CD4-positive, CD25-positive, alpha-beta regulatory T cell (primary cell): Measurements from ENCODE around the gene TEX19. TPM values are rescaled to one million over a fixed set of nuclear protein-coding genes. Genes with fewer than 3 reads are reported as not detected.

Experiments used
- ATAC-seq, 2 donors: fragments of 150-1000 bp; cut with Tn5 transposase; one replicate each; pipeline ENCODE4 v1.10.0; 2021; ENCODE audit warnings: low read depth in 2 of 2, moderate number of reproducible peaks in 2 of 2, moderate library complexity in 1 of 2
- DNase-seq, 3 donors: peaks; one replicate each; pipeline versions ENCODE4 v3.0.0 to v3.0.0-alpha.2; 2012 to 2022; ENCODE audit warnings: mixed read lengths in 1 of 3
- H3K27ac ChIP-seq: one replicate; pipeline ENCODE4 v1.7.0; 2013; ENCODE audit warnings: mild to moderate bottlenecking, low read length; ENCODE audit not compliant: insufficient read depth, poor library complexity, severe bottlenecking
- H3K27me3 ChIP-seq: one replicate; pipeline ENCODE4 v1.7.0; 2013; ENCODE audit warnings: low read length; ENCODE audit not compliant: control insufficient read depth, insufficient read depth
- H3K36me3 ChIP-seq: one replicate; pipeline ENCODE4 v1.7.0; 2013; ENCODE audit warnings: mild to moderate bottlenecking, low read length, moderate library complexity; ENCODE audit not compliant: control insufficient read depth, insufficient read depth
- H3K4me1 ChIP-seq: 2 replicates; pipeline ENCODE4 v1.7.0; 2013; ENCODE audit warnings: mild to moderate bottlenecking, low read length; ENCODE audit not compliant: insufficient read depth, control insufficient read depth, poor library complexity, severe bottlenecking
- H3K4me3 ChIP-seq: one replicate; pipeline ENCODE4 v1.7.0; 2013; ENCODE audit warnings: low read depth, mild to moderate bottlenecking, low read length, moderate library complexity
- H3K9me3 ChIP-seq, 2 experiments: 1 replicate in 1 of 2; 2 replicates in 1 of 2; pipeline ENCODE4 v1.7.0; 2013; ENCODE audit warnings: low read length in 2 of 2, mild to moderate bottlenecking in 1 of 2, moderate library complexity in 1 of 2; ENCODE audit not compliant: control insufficient read depth in 2 of 2
- H3K27ac Mint-ChIP-seq, 3 donors: one replicate each; pipeline ENCODE4 v1.8.0; 2020 to 2022; ENCODE audit warnings: mild to moderate bottlenecking in 3 of 3, mixed read lengths in 3 of 3, moderate library complexity in 2 of 3
- H3K27me3 Mint-ChIP-seq: one replicate; pipeline ENCODE4 v1.8.0; 2022; ENCODE audit warnings: mild to moderate bottlenecking, mixed read lengths
- H3K36me3 Mint-ChIP-seq: one replicate; pipeline ENCODE4 v1.8.0; 2020; ENCODE audit warnings: mixed read lengths
- H3K4me1 Mint-ChIP-seq, 4 donors: one replicate each; pipeline ENCODE4 v1.8.0; 2020 to 2022; ENCODE audit warnings: mixed read lengths in 4 of 4, mild to moderate bottlenecking in 1 of 4
- H3K4me3 Mint-ChIP-seq, 4 donors: one replicate each; pipeline ENCODE4 v1.8.0; 2020 to 2022; ENCODE audit warnings: mild to moderate bottlenecking in 4 of 4, mixed read lengths in 4 of 4, moderate library complexity in 3 of 4
- H3K9me3 Mint-ChIP-seq, 7 donors: one replicate each; pipeline ENCODE4 v1.8.0; 2020 to 2022; ENCODE audit warnings: mixed read lengths in 7 of 7, mild to moderate bottlenecking in 3 of 7, moderate library complexity in 2 of 7
- polyA plus RNA-seq, 4 donors: library from polyadenylated mRNA; unstranded; fragments of 300-500 nt; fragmentation: Illumina TruSeq; gene quantifications; one replicate each; pipeline ENCODE4 v1.2.3, GENCODE V29; 2021
- total RNA-seq: library from RNA; stranded (reverse); gene quantifications from one replicate; pipeline ENCODE4 v1.2.3, GENCODE V29; 2022

TEX19 gene
- total and polyA plus RNA-seq, 5 donors from 2014 or later, result not detected

- ATAC-seq (no peak), DNase-seq (no peak)
- Histone ChIP-seq H3K9me3 (no peaks in the 10 kb centered on the region), H3K4me3 (no peak overlapping the region), H3K4me1 (peaks cover 10% of the 10 kb centered on the region), H3K36me3 (no peaks in the 10 kb centered on the region), H3K27me3 (no peaks in the 10 kb centered on the region), H3K27ac (no peak overlapping the region)
- no peaks in the 10 kb centered on the region for H3K9me3 Mint-ChIP-seq
- H3K27me3 Mint-ChIP-seq, result no peaks in the 10 kb centered on the region
- H3K4me3 Mint-ChIP-seq, result peak overlapping the region in 1 of 4 donors; percentile 44
- H3K36me3 Mint-ChIP-seq, result peaks cover 12% of the 10 kb centered on the region
- H3K27ac Mint-ChIP-seq, result no peak overlapping the region
- H3K4me1 Mint-ChIP-seq, result peaks cover 7 to 19% (median 11%) of the 10 kb centered on the region in 4 donors
Observed at GRCh38 chr17:82400206-82400605, 41.2 kb downstream of the TEX19 start.

GRCh38 chr17:82400830-82401229, 41.8 kb downstream of the TEX19 start:
- H3K27ac ChIP-seq, result no peak overlapping the region
- H3K4me3 ChIP-seq, result peak overlapping the region; percentile 55
- peak overlapping the region; percentile 62 to 97 (median 70) for H3K27ac Mint-ChIP-seq
- H3K27me3 Mint-ChIP-seq, result no peaks in the 10 kb centered on the region
- peak; percentile 19 to 66 (median 45) for DNase-seq
- H3K4me1 Mint-ChIP-seq, result peaks cover 7 to 19% (median 11%) of the 10 kb centered on the region in 4 donors
- peak overlapping the region; percentile 44 to 88 (median 80) for H3K4me3 Mint-ChIP-seq
- no peaks in the 10 kb centered on the region for H3K27me3 ChIP-seq
- H3K36me3 Mint-ChIP-seq, result peaks cover 12% of the 10 kb centered on the region
- peaks cover 10% of the 10 kb centered on the region for H3K4me1 ChIP-seq
- no peaks in the 10 kb centered on the region for H3K36me3 ChIP-seq
- ATAC-seq, result peak; percentile 77 to 78
- no peaks in the 10 kb centered on the region for H3K9me3 Mint-ChIP-seq
- H3K9me3 ChIP-seq, result no peaks in the 10 kb centered on the region

- H3K4me3 Mint-ChIP-seq, result no peak overlapping the region
- ATAC-seq (no peak), DNase-seq (no peak)
- Histone ChIP-seq H3K4me1 (peaks cover 10% of the 10 kb centered on the region), H3K27ac (no peak overlapping the region), H3K36me3 (no peaks in the 10 kb centered on the region), H3K27me3 (no peaks in the 10 kb centered on the region), H3K9me3 (no peaks in the 10 kb centered on the region), H3K4me3 (no peak overlapping the region)
- no peaks in the 10 kb centered on the region for H3K27me3 Mint-ChIP-seq
- peaks cover 4 to 19% (median 10%) of the 10 kb centered on the region in 4 donors for H3K4me1 Mint-ChIP-seq
- H3K27ac Mint-ChIP-seq, result no peak overlapping the region
- peaks cover 8% of the 10 kb centered on the region for H3K36me3 Mint-ChIP-seq
- no peaks in the 10 kb centered on the region for H3K9me3 Mint-ChIP-seq
Observed at GRCh38 chr17:82402865-82403264, 43.8 kb downstream of the TEX19 start.

GRCh38 chr17:82403662-82404660, 44.9 kb downstream of the TEX19 start:
- Histone ChIP-seq H3K9me3 (no peaks in the 10 kb centered on the region), H3K27ac (no peak overlapping the region), H3K27me3 (no peaks in the 10 kb centered on the region), H3K36me3 (peaks cover 5% of the 10 kb centered on the region), H3K4me3 (no peak overlapping the region), H3K4me1 (peaks cover 10% of the 10 kb centered on the region)
- Mint-ChIP-seq H3K27me3 (no peaks in the 10 kb centered on the region), H3K9me3 (no peaks in the 10 kb centered on the region), H3K4me3 (no peak overlapping the region), H3K36me3 (peaks cover 16% of the 10 kb centered on the region), H3K27ac (no peak overlapping the region), H3K4me1 (peaks cover 5 to 19% (median 10%) of the 10 kb centered on the region in 4 donors)
- ATAC-seq (no peak), DNase-seq (no peak)

GRCh38 chr17:82405051-82405450, 46.0 kb downstream of the TEX19 start:
- H3K27ac ChIP-seq, result no peak overlapping the region
- H3K9me3 Mint-ChIP-seq, result no peaks in the 10 kb centered on the region
- no peaks in the 10 kb centered on the region for H3K9me3 ChIP-seq
- DNase-seq (no peak), ATAC-seq (no peak)
- peaks cover 16% of the 10 kb centered on the region for H3K36me3 Mint-ChIP-seq
- no peak overlapping the region for H3K4me3 ChIP-seq
- peaks cover 10% of the 10 kb centered on the region for H3K4me1 ChIP-seq
- no peaks in the 10 kb centered on the region for H3K27me3 Mint-ChIP-seq
- peaks cover 7 to 19% (median 11%) of the 10 kb centered on the region in 4 donors for H3K4me1 Mint-ChIP-seq
- H3K4me3 Mint-ChIP-seq, result no peak overlapping the region
- no peaks in the 10 kb centered on the region for H3K27me3 ChIP-seq
- H3K27ac Mint-ChIP-seq, result no peak overlapping the region
- peaks cover 5% of the 10 kb centered on the region for H3K36me3 ChIP-seq

GRCh38 chr17:82406131-82406671, 47.2 kb downstream of the TEX19 start:
- Mint-ChIP-seq H3K4me3 (no peak overlapping the region), H3K4me1 (peaks cover 0 to 8% (median 5%) of the 10 kb centered on the region in 4 donors), H3K9me3 (no peaks in the 10 kb centered on the region), H3K27ac (no peak overlapping the region), H3K27me3 (no peaks in the 10 kb centered on the region), H3K36me3 (peaks cover 12% of the 10 kb centered on the region)
- Histone ChIP-seq H3K4me1 (peaks cover 2% of the 10 kb centered on the region), H3K27me3 (no peaks in the 10 kb centered on the region), H3K36me3 (peaks cover 5% of the 10 kb centered on the region), H3K27ac (no peak overlapping the region), H3K9me3 (no peaks in the 10 kb centered on the region), H3K4me3 (no peak overlapping the region)
- no peak for DNase-seq
- no peak for ATAC-seq

- no peaks in the 10 kb centered on the region for H3K27me3 Mint-ChIP-seq
- H3K9me3 Mint-ChIP-seq, result no peaks in the 10 kb centered on the region
- Histone ChIP-seq H3K9me3 (no peaks in the 10 kb centered on the region), H3K27ac (no peak overlapping the region), H3K4me1 (no peaks in the 10 kb centered on the region), H3K27me3 (no peaks in the 10 kb centered on the region), H3K4me3 (no peak overlapping the region), H3K36me3 (peaks cover 5% of the 10 kb centered on the region)
- no peak overlapping the region for H3K4me3 Mint-ChIP-seq
- peaks cover 0 to 4% (median 1%) of the 10 kb centered on the region in 4 donors for H3K4me1 Mint-ChIP-seq
- no peak overlapping the region for H3K27ac Mint-ChIP-seq
- ATAC-seq (no peak), DNase-seq (no peak)
- peaks cover 12% of the 10 kb centered on the region for H3K36me3 Mint-ChIP-seq
Observed at GRCh38 chr17:82407255-82407654, 48.2 kb downstream of the TEX19 start.
